HG03469 (cell line): ENCODE measurements around the gene BACH2.

Experiments used
- ATAC-seq: cut with Tn5 transposase; IDR thresholded peaks from one replicate; pipeline ENCODE4 v1.9.1; 2021; ENCODE audit warnings: mild to moderate bottlenecking, moderate library complexity, moderate number of reproducible peaks; ENCODE audit not compliant: unreplicated experiment

The BACH2 gene

GRCh38 chr6:90162648-90163387 is 133.8 kb downstream of the BACH2 start:
- ATAC-seq, result no peak

- no peak for ATAC-seq
These were observed 136.6 kb downstream of the BACH2 start for GRCh38 chr6:90160013-90160412.

DNA sequence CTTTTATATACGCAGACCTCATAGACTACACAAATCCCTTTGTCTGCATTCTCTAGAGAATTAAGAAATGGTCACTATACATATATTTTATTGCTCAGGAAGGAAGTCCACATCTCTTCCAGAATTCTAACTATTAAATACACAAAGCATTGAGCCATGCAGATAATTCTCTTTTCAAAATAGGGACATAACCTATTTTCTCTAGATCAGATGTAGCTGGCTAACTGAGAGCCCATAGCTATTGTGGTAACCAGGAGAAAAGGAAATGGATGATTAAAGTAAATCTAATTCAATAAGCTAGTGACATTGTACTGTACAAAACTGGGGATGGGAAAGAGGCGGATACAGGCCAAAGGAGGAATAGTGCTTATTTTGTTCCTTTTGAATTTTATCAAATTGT is 137.2 kb downstream of the BACH2 start:
- no peak for ATAC-seq

DNA sequence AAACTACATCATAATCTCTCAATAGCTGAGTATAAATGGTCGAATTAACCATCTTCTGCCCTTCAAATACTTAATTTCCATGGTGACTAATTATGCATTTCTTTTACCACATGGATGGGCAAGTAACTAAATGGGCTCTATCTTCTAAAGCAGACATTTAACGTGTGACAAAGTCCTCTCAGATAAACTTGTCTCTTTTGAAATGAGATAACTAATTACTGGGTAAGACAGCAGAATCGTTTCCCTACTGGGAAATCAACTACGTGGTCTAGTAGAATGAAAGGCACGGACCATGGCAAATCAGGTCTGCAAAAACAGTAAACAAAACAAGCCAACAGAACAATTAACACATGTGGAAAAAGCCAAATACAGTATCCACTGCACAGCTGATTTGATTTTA is 137.7 kb downstream of the BACH2 start:
- ATAC-seq, result no peak

- ATAC-seq, result no peak
These were observed 139.2 kb downstream of the BACH2 start for GRCh38 chr6:90157441-90157840.

- ATAC-seq, result no peak
These were observed 139.8 kb downstream of the BACH2 start for GRCh38 chr6:90156861-90157260.

GRCh38 chr6:90154755-90155470 is 141.7 kb downstream of the BACH2 start:
- no peak for ATAC-seq

GRCh38 chr6:90151576-90152422 is 144.8 kb downstream of the BACH2 start:
- ATAC-seq, result no peak

DNA sequence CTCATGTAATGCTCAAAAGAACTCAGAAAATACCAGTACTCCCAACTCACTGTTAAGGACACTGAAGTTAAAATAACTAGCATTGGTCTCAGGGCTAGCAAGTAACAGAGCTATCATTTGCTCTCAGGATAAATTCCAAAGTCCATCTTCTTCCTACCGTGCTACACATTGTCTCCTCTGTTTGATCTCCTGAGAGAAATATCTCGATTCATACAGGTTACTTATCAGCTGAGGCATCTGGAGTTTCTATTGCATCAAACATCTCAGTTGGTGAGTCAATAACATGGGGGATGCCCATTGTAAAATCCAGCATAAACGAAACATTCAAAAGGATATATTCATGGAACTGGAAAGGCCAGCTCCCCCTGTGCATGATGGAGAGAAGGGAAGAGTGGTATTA is 147.4 kb downstream of the BACH2 start:
- no peak for ATAC-seq

GRCh38 chr6:90148867-90149266 is 147.8 kb downstream of the BACH2 start:
- no peak for ATAC-seq

- no peak for ATAC-seq
These were observed 149.6 kb downstream of the BACH2 start for GRCh38 chr6:90146921-90147649.

DNA sequence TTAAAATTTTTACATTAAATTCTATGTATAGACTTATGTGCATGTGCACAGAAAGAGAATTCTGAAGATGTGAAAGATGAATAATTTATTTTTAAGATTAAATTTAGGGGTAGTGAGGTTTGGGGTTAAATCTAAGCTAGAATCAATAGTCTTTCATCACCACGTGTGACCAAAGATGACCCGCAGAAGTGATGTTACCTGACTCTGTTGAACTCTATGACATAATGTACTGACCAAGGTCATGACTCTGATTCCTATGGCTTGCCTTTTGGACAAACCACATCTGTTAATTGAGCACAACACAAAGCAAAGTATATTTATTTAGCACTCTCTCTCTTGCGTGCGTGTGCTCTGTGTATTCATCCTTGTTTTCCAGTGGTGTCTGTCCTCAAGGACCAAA is 150.6 kb downstream of the BACH2 start:
- ATAC-seq, result no peak

- no peak for ATAC-seq
These were observed 151.6 kb downstream of the BACH2 start for GRCh38 chr6:90144928-90145555.

GRCh38 chr6:90144396-90144795 is 152.2 kb downstream of the BACH2 start:
- no peak for ATAC-seq

DNA sequence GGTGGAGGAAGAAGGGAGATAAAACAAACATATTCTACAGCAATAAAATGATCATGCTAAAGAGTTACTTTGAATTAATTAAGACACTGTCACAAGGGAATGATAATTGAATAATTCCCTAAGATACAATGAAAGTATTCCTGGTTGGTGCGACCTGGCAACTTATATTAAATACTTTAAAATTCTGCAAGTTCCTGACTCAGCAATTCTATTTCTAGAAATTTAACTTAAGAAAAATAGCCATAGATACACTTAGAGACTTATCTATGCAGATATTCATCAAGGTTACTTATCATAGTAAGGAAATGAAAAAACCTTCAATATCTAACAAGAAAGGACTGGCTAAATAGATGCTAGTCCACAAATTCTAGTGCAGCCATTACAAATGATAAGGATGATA is 156.0 kb downstream of the BACH2 start:
- no peak for ATAC-seq

DNA sequence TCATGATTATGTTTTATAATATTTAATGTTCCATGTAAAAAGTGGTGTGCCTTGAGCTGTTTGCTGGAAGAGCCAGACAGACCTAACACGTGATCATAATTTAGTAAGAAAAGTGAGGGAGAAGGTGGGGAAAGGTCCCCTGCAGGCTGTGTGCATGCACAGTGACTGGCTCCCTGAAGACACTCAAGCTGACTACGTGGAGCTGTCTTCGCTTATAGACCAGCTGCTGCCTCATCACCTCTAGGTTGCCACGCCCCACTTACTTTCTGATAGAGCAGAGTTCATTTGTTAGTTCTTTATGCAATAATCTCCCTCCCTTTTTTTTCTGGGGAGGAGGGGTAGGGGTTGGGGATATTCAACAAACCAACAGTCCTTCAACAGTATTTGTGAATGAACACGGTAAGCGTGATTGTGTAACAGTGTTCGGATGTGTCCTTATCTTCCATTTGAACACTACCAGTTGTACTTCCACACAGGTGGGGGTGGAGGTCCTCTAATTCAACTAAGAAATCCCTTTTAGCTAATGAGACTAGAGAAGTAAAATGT is 157.3 kb downstream of the BACH2 start:
- ATAC-seq, result no peak

GRCh38 chr6:90136837-90137568 is 159.6 kb downstream of the BACH2 start:
- ATAC-seq, result no peak

DNA sequence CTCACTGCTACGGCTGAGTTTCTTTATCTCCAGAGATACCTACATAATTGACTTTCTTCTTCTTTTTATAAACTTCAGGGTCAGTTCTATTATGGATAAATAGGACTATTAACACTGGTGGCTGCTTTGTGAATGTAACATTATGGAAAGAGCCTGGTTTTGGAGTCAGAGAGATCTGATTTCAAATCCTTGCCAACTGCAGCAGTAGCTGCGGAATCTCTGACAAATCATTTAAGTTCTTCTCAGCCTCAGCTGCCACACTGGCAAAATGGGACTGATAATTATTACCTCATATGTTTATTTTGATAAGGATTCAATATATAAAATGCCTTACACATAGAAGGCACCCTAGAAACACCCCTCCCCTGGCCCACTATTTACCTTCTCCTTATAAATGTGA is 160.5 kb downstream of the BACH2 start:
- ATAC-seq, result no peak

DNA sequence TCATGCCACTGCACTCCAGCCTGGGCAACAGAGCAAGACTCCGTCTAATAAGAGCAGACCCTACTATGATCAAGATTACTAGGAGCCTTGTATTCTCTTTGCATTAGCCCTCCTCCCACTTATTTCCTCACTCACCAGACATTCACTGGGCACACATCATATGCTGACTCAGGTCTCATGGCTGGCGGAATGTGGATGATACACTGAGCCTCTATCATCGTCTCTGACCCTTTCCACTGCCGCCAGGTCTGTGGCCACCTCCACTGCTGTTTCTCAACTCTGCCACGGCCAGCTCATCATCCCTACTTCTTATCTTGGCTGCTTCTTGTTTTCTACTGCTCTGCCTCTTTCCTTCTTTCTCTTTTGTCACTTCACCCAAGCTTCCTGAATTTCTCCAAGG is 161.0 kb downstream of the BACH2 start:
- ATAC-seq, result no peak
